WTC11 (cell line): ENCODE results near the gene LEMD3. TPM values are rescaled to one million over a fixed set of nuclear protein-coding genes. Genes with fewer than 3 reads are reported as not detected.

Source experiments
- ATAC-seq: fragments of 200-7000 bp; cut with Tn5 transposase; 2 replicates; pipeline ENCODE4 v1.10.0; 2021; ENCODE audit warnings: mild to moderate bottlenecking, moderate library complexity
- CTCF ChIA-PET: fragments of 300-600 bp; sonication (Branson Sonifier 250); formaldehyde crosslinking; loops from one replicate; lab custom pipeline; 2021; ENCODE audit warnings: antibody characterized with exemption; lab: Charles Lee
- POLR2A ChIA-PET: fragments of 350-600 bp; sonication (Branson Sonifier 250); formaldehyde crosslinking; loops from one replicate; lab custom pipeline; 2021; ENCODE audit warnings: antibody characterized with exemption; lab: Charles Lee
- DNase-seq: peaks from one replicate; pipeline ENCODE4 v3.0.0; 2021; ENCODE audit warnings: low spot score
- H3K27ac Mint-ChIP-seq: 2 replicates; pipeline ENCODE4 v1.8.0; 2021; ENCODE audit warnings: mixed read lengths
- H3K27me3 Mint-ChIP-seq: 2 replicates; pipeline ENCODE4 v1.8.0; 2021; ENCODE audit warnings: low read depth, mild to moderate bottlenecking, moderate library complexity, mixed read lengths
- H3K36me3 Mint-ChIP-seq: 2 replicates; pipeline ENCODE4 v1.8.0; 2021; ENCODE audit warnings: mixed read lengths
- H3K4me1 Mint-ChIP-seq: 2 replicates; pipeline ENCODE4 v1.8.0; 2022; ENCODE audit warnings: mixed read lengths
- H3K4me3 Mint-ChIP-seq: 2 replicates; pipeline ENCODE4 v1.8.0; 2021; ENCODE audit warnings: mild to moderate bottlenecking, moderate library complexity, mixed read lengths
- H3K9me3 Mint-ChIP-seq: 2 replicates; pipeline ENCODE4 v1.8.0; 2021; ENCODE audit warnings: mixed read lengths
- AR ChIP-seq: fragments of 250-450 bp; sonication (Bioruptor Pico); IDR thresholded peaks from 2 replicates; pipeline ENCODE4 v1.9.0; 2021; ENCODE audit warnings: mild to moderate bottlenecking
- ETV6 ChIP-seq: sonication (generic); formaldehyde crosslinking; IDR thresholded peaks from 2 replicates; pipeline ENCODE4 v1.8.1; 2022; ENCODE audit warnings: mild to moderate bottlenecking, missing genetic modification reagents
- FOXP4 ChIP-seq: sonication (generic); formaldehyde crosslinking; IDR thresholded peaks from 2 replicates; pipeline ENCODE4 v1.8.0; 2022; ENCODE audit warnings: mild to moderate bottlenecking, missing genetic modification reagents
- JUN ChIP-seq: sonication (generic); formaldehyde crosslinking; IDR thresholded peaks from 2 replicates; pipeline ENCODE4 v1.8.0; 2023; ENCODE audit warnings: mild to moderate bottlenecking, missing genetic modification reagents
- MXD4 ChIP-seq: fragments of 250-450 bp; sonication (Bioruptor Pico); IDR thresholded peaks from 2 replicates; pipeline ENCODE4 v1.8.0; 2021; ENCODE audit warnings: mild to moderate bottlenecking, moderate library complexity, borderline replicate concordance
- NR2C2 ChIP-seq: sonication (generic); formaldehyde crosslinking; IDR thresholded peaks from 2 replicates; pipeline ENCODE4 v1.8.0; 2022; ENCODE audit warnings: mild to moderate bottlenecking, missing genetic modification reagents
- NR3C1 ChIP-seq: sonication (generic); formaldehyde crosslinking; conservative IDR thresholded peaks from 2 replicates; pipeline ENCODE4 v1.8.1; 2023; ENCODE audit warnings: low read depth, mild to moderate bottlenecking, missing genetic modification reagents
- SMAD3 ChIP-seq: sonication (generic); formaldehyde crosslinking; IDR thresholded peaks from 2 replicates; pipeline ENCODE4 v1.8.0; 2022; ENCODE audit warnings: missing genetic modification reagents, mild to moderate bottlenecking, borderline replicate concordance
- SP1 ChIP-seq: sonication (generic); formaldehyde crosslinking; conservative IDR thresholded peaks from 2 replicates; pipeline ENCODE4 v1.8.1; 2022; ENCODE audit warnings: missing genetic modification reagents
- STAT6 ChIP-seq: sonication (generic); formaldehyde crosslinking; conservative IDR thresholded peaks from 2 replicates; pipeline ENCODE4 v1.8.1; 2023; ENCODE audit warnings: mild to moderate bottlenecking, low read depth, missing genetic modification reagents, moderate library complexity
- ZNF121 ChIP-seq: sonication (generic); formaldehyde crosslinking; IDR thresholded peaks from 2 replicates; pipeline ENCODE4 v1.8.0; 2023; ENCODE audit warnings: missing genetic modification reagents
- ZNF396 ChIP-seq: fragments of 250-450 bp; sonication (Bioruptor Pico); IDR thresholded peaks from 2 replicates; pipeline ENCODE4 v1.8.0; 2021; ENCODE audit warnings: mild to moderate bottlenecking, moderate library complexity, borderline replicate concordance
- ZNF671 ChIP-seq: fragments of 250-450 bp; sonication (Bioruptor Pico); IDR thresholded peaks from 2 replicates; pipeline ENCODE4 v1.8.0; 2021; ENCODE audit warnings: mild to moderate bottlenecking
- total RNA-seq: library from RNA; stranded (reverse); gene quantifications from 3 replicates; pipeline ENCODE4 v1.2.3, GENCODE V29; 2021
- TF ChIP-seq, protein P1 (sequence below): sonication (generic); formaldehyde crosslinking; IDR thresholded peaks from 2 replicates; pipeline ENCODE4 v1.8.0; 2023; ENCODE audit warnings: missing genetic modification reagents
- TF ChIP-seq, protein P2 (sequence below): fragments of 250-450 bp; sonication (Bioruptor Pico); IDR thresholded peaks from 2 replicates; pipeline ENCODE4 v1.8.0; 2021; ENCODE audit warnings: mild to moderate bottlenecking
- TF ChIP-seq, protein P3 (sequence below): sonication (generic); formaldehyde crosslinking; IDR thresholded peaks from 2 replicates; pipeline ENCODE4 v1.8.0; 2022; ENCODE audit warnings: mild to moderate bottlenecking, missing genetic modification reagents
- TF ChIP-seq, protein P4 (sequence below): fragments of 250-450 bp; sonication (Bioruptor Pico); IDR thresholded peaks from 2 replicates; pipeline ENCODE4 v1.9.0; 2021; ENCODE audit warnings: moderate library complexity, mild to moderate bottlenecking, inconsistent platforms, borderline replicate concordance

The LEMD3 gene
- total RNA-seq, 1 experiment from 2014 or later, result 31.3 TPM

DNA sequence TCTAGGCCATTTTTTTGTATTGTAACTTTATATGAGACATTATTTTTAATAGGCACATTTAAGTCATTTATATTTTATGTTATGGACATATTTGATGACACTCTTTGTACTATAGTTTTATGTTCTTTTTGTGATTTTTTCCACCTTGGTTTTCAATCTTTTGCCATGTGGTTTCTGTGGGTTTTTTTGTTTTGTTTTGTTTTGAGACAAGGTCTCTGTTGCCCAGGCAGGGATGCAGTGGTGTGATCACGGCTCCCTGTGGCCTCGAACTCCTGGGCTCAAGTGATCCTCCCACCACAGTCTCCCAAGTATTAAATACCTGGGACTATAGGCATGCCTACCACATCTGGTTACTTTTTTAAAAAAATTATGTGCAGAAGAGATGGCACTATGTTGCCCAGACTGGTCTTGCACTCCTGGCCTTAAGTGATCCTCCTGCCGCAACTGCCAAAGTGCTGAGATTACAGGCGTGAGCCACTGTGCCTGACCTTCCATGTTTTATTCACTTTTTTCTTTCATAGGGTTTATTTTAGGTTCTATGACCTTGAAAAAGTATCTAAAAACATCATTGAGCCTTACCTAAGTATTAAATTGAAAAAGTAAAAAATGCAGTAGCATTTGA is 125.4 kb downstream of the LEMD3 start:
- no peak for TF ChIP-seq NR2C2 (CRISPR knock-in tag)
- TF ChIP-seq SMAD3 (CRISPR knock-in tag), result no peak
- no peak for TF ChIP-seq ZNF671 (CRISPR knock-in tag)
- no peak for TF ChIP-seq ZNF396 (CRISPR knock-in tag)
- TF ChIP-seq JUN (CRISPR knock-in tag), result no peak
- TF ChIP-seq, protein P1, sequence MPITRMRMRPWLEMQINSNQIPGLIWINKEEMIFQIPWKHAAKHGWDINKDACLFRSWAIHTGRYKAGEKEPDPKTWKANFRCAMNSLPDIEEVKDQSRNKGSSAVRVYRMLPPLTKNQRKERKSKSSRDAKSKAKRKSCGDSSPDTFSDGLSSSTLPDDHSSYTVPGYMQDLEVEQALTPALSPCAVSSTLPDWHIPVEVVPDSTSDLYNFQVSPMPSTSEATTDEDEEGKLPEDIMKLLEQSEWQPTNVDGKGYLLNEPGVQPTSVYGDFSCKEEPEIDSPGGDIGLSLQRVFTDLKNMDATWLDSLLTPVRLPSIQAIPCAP (CRISPR knock-in tag), result no peak
- TF ChIP-seq MXD4, result no peak
- no peak for TF ChIP-seq SP1
- TF ChIP-seq FOXP4 (CRISPR knock-in tag), result no peak
- TF ChIP-seq ETV6, result no peak
- TF ChIP-seq AR (CRISPR knock-in tag), result no peak
- no peak for TF ChIP-seq NR3C1 (CRISPR knock-in tag)
- TF ChIP-seq, protein P2, sequence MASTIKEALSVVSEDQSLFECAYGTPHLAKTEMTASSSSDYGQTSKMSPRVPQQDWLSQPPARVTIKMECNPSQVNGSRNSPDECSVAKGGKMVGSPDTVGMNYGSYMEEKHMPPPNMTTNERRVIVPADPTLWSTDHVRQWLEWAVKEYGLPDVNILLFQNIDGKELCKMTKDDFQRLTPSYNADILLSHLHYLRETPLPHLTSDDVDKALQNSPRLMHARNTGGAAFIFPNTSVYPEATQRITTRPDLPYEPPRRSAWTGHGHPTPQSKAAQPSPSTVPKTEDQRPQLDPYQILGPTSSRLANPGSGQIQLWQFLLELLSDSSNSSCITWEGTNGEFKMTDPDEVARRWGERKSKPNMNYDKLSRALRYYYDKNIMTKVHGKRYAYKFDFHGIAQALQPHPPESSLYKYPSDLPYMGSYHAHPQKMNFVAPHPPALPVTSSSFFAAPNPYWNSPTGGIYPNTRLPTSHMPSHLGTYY (CRISPR knock-in tag), result no peak
- no peak for TF ChIP-seq STAT6 (CRISPR knock-in tag)
- TF ChIP-seq ZNF121 (CRISPR knock-in tag), result no peak
- TF ChIP-seq, protein P3, sequence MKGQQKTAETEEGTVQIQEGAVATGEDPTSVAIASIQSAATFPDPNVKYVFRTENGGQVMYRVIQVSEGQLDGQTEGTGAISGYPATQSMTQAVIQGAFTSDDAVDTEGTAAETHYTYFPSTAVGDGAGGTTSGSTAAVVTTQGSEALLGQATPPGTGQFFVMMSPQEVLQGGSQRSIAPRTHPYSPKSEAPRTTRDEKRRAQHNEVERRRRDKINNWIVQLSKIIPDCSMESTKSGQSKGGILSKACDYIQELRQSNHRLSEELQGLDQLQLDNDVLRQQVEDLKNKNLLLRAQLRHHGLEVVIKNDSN (CRISPR knock-in tag), result no peak
- TF ChIP-seq, protein P4, sequence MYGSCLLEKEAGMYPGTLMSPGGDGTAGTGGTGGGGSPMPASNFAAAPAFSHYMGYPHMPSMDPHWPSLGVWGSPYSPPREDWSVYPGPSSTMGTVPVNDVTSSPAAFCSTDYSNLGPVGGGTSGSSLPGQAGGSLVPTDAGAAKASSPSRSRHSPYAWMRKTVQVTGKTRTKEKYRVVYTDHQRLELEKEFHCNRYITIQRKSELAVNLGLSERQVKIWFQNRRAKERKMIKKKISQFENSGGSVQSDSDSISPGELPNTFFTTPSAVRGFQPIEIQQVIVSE (CRISPR knock-in tag), result no peak
- POLR2A ChIA-PET, result no interaction called here
- ATAC-seq (no peak), DNase-seq (no peak)
- Mint-ChIP-seq H3K9me3 (peaks cover 8% of the 10 kb centered on the region), H3K4me1 (no peaks in the 10 kb centered on the region), H3K27me3 (no peaks in the 10 kb centered on the region), H3K27ac (no peak overlapping the region), H3K36me3 (no peaks in the 10 kb centered on the region), H3K4me3 (no peak overlapping the region)
- CTCF ChIA-PET, result no interaction called here
